ENCODE data around the gene OR8J3.

- TF ChIP-seq CTCF (IDR thresholded peaks at IDR 0.05 in 4 of 5, conservative IDR thresholded peaks at IDR 0.05 in 1 of 5) (no peak), POLR2A (IDR thresholded peaks at IDR 0.05) (no peak)
Observed at GRCh38 chr11:56151376-56151775, 11.4 kb upstream of the OR8J3 start.

Measured in gastrocnemius medialis (tissue), 4 donors.